K562 (cell line): Measurements from ENCODE around the gene TMCO2. TPM values are rescaled to one million over a fixed set of nuclear protein-coding genes. Genes with fewer than 3 reads are reported as not detected.

Experiments used
- ATAC-seq: fragments of 200-7000 bp; cut with Tn5 transposase; 3 replicates; pipeline ENCODE4 v1.9.1; 2020; ENCODE audit warnings: moderate library complexity
- BruUV-seq: library from RNA; stranded (reverse); fragments of 400-500 nt; replicated peaks from 2 replicates; lab custom pipeline; 2021; lab: Mats Ljungman, UMichigan
- CTCF ChIA-PET: fragments of 300-600 bp; formaldehyde crosslinking; extraction: SDS; loops from one replicate; lab custom pipeline; 2021; ENCODE audit warnings: low intra/inter-chr PET ratio; lab: Yijun Ruan, JAX
- POLR2A ChIA-PET: fragments of 300-600, 350-650 bp; sonication (Branson Sonifier 250); formaldehyde crosslinking; extraction: SDS; loops from one replicate; lab custom pipeline; 2021; ENCODE audit warnings: antibody characterized with exemption, inconsistent platforms; lab: Yijun Ruan, JAX
- DNase-seq, 4 experiments: peaks; one replicate each; pipeline versions ENCODE4 v3.0.0 to v3.0.0-alpha.2; 2011 to 2018; ENCODE audit warnings: low spot score in 3 of 4, mixed read lengths in 3 of 4; ENCODE audit errors: extremely low read depth in 1 of 4
- FAIRE-seq: peaks from 2 replicates; lab custom pipeline; 2011; peaks lifted over from hg19 to GRCh38; lab: Jason Lieb, UNC
- H2AFZ ChIP-seq: 2 replicates; pipeline ENCODE4 v1.6.0; 2011; ENCODE audit warnings: low read depth, low read length, control low read depth, inconsistent platforms
- H3K27ac ChIP-seq: fragments of 200-600 bp; 3 replicates; pipeline ENCODE4 v1.8.0; 2011; ENCODE audit warnings: low read depth, mild to moderate bottlenecking, control low read depth, inconsistent platforms, low read length, moderate library complexity, mixed read lengths; ENCODE audit errors: extremely low read depth
- H3K27me3 ChIP-seq, 2 experiments: fragments of 300-600 bp in 1 of 2; 2 replicates in 1 of 2; 3 replicates in 1 of 2; pipeline versions ENCODE4 v1.6.0 to v1.8.0; 2011; ENCODE audit warnings: inconsistent platforms in 2 of 2, low read length in 2 of 2, mild to moderate bottlenecking in 1 of 2, mixed read lengths in 1 of 2, moderate library complexity in 1 of 2; ENCODE audit not compliant: control insufficient read depth in 2 of 2, insufficient read depth in 2 of 2
- H3K36me3 ChIP-seq: fragments of 300-600 bp; 3 replicates; pipeline ENCODE4 v1.8.0; 2011; ENCODE audit warnings: mild to moderate bottlenecking, low read length, inconsistent platforms; ENCODE audit not compliant: control insufficient read depth, insufficient read depth
- H3K4me1 ChIP-seq, 2 experiments: fragments of 200-600 bp in 1 of 2; replicated peaks in 1 of 2; 2 replicates in 1 of 2; 3 replicates in 1 of 2; pipeline versions ENCODE4 v1.5.1 to v1.8.0; 2011; ENCODE audit warnings: inconsistent platforms in 2 of 2, low read length in 2 of 2, mild to moderate bottlenecking in 1 of 2, mixed read lengths in 1 of 2, moderate library complexity in 1 of 2; ENCODE audit not compliant: control insufficient read depth in 2 of 2, insufficient read depth in 2 of 2
- H3K4me2 ChIP-seq: 2 replicates; pipeline ENCODE4 v1.6.1; 2011; ENCODE audit warnings: low read length, control low read depth, inconsistent platforms, mixed read lengths; ENCODE audit not compliant: insufficient read depth
- H3K4me3 ChIP-seq: fragments of 200-600 bp; sonication (generic), shearing (Covaris generic); 2 replicates; pipeline ENCODE4 v1.5.1; 2016; ENCODE audit warnings: control low read depth, inconsistent platforms
- H3K79me2 ChIP-seq: fragments of 200-600 bp; 3 replicates; pipeline ENCODE4 v1.8.0; 2011; ENCODE audit warnings: low read length, inconsistent platforms; ENCODE audit not compliant: control insufficient read depth, insufficient read depth
- H3K9ac ChIP-seq, 2 experiments: 2 replicates each; pipeline versions ENCODE4 v1.6.0 to v1.6.1; 2011; ENCODE audit warnings: low read depth in 2 of 2, low read length in 2 of 2, control low read depth in 1 of 2, inconsistent platforms in 1 of 2, mild to moderate bottlenecking in 1 of 2, mixed read lengths in 1 of 2; ENCODE audit not compliant: insufficient read depth in 1 of 2
- H3K9me1 ChIP-seq: one replicate; pipeline ENCODE4 v1.6.0; 2011; ENCODE audit warnings: inconsistent platforms, mild to moderate bottlenecking, low read length, moderate library complexity; ENCODE audit not compliant: control insufficient read depth, insufficient read depth
- H3K9me3 ChIP-seq: replicated peaks from 2 replicates; pipeline ENCODE4 v1.5.1; 2011; ENCODE audit warnings: low read depth, low read length, inconsistent platforms; ENCODE audit not compliant: control insufficient read depth, insufficient read depth
- H4K20me1 ChIP-seq: replicated peaks from 2 replicates; pipeline ENCODE4 v1.6.1; 2011; ENCODE audit warnings: low read length, inconsistent platforms, mixed read lengths; ENCODE audit not compliant: control insufficient read depth, insufficient read depth
- ARID1B ChIP-seq: fragments of 450-650 bp; IDR thresholded peaks from 2 replicates; pipeline ENCODE4 v1.6.1; 2016; ENCODE audit warnings: antibody characterized with exemption, mild to moderate bottlenecking, inconsistent platforms
- BHLHE40 ChIP-seq: IDR thresholded peaks from 2 replicates; pipeline ENCODE4 v1.6.1; 2011; ENCODE audit warnings: low read length, improper control_type of control experiment
- CC2D1A ChIP-seq: fragments of 450-650 bp; IDR thresholded peaks from 2 replicates; pipeline ENCODE4 v1.6.1; 2017; ENCODE audit warnings: mild to moderate bottlenecking
- CHAMP1 ChIP-seq: fragments of 450-650 bp; IDR thresholded peaks from 2 replicates; pipeline ENCODE4 v1.6.1; 2016; ENCODE audit warnings: mild to moderate bottlenecking
- CREM ChIP-seq: IDR thresholded peaks from 2 replicates; pipeline ENCODE4 v1.6.1; 2014; ENCODE audit warnings: antibody characterized with exemption, low read depth
- CSDE1 ChIP-seq, 2 experiments: fragments of 450-650 bp; IDR thresholded peaks; 2 replicates each; pipeline ENCODE4 v1.6.1; 2016; ENCODE audit warnings: mild to moderate bottlenecking in 1 of 2
- E2F4 ChIP-seq: sonication (generic); formaldehyde crosslinking; IDR thresholded peaks from 2 replicates; pipeline ENCODE4 v1.8.0; 2022; ENCODE audit warnings: mild to moderate bottlenecking, low read depth, missing genetic modification reagents
- FOXP1 ChIP-seq: sonication (generic); formaldehyde crosslinking; IDR thresholded peaks from 2 replicates; pipeline ENCODE4 v1.8.0; 2022; ENCODE audit warnings: mild to moderate bottlenecking, missing genetic modification reagents
- ID3 ChIP-seq, 2 experiments: fragments of 250-450 bp in 1 of 2; fragments of 450-650 bp in 1 of 2; sonication (Bioruptor Pico) in 1 of 2; IDR thresholded peaks; 2 replicates each; pipeline versions ENCODE4 v1.6.1 to v1.8.0; 2016 to 2021; ENCODE audit warnings: mild to moderate bottlenecking in 2 of 2, moderate library complexity in 2 of 2, missing compliant biosample characterization in 1 of 2, missing genetic modification characterization in 1 of 2
- NR2C1 ChIP-seq, 2 experiments: fragments of 450-650 bp; IDR thresholded peaks; 2 replicates each; pipeline ENCODE4 v1.6.1; 2017; ENCODE audit warnings: mild to moderate bottlenecking in 2 of 2, antibody characterized with exemption in 1 of 2, inconsistent platforms in 1 of 2, missing compliant biosample characterization in 1 of 2, missing genetic modification characterization in 1 of 2
- RBFOX2 ChIP-seq: fragments of 200-400 bp; formaldehyde crosslinking; IDR thresholded peaks from 2 replicates; pipeline ENCODE4 v1.6.1; 2017; ENCODE audit warnings: low read depth, mild to moderate bottlenecking, low read length, moderate library complexity
- SRF ChIP-seq, 2 experiments: fragments of 250-450, 450-650 bp in 1 of 2; sonication (Bioruptor Pico) in 1 of 2; sonication (generic) in 1 of 2; formaldehyde crosslinking; IDR thresholded peaks; 2 replicates each; pipeline versions ENCODE4 v1.5.0 to v1.5.1; 2020 to 2022; ENCODE audit warnings: mild to moderate bottlenecking in 1 of 2, missing genetic modification reagents in 1 of 2
- TRIM24 ChIP-seq, 2 experiments: fragments of 450-650 bp; IDR thresholded peaks; 2 replicates each; pipeline ENCODE4 v1.6.1; 2016
- ZNF398 ChIP-seq: fragments of 250-450 bp; sonication (Bioruptor Pico); IDR thresholded peaks from 2 replicates; pipeline ENCODE4 v1.8.0; 2021; ENCODE audit warnings: moderate library complexity, mild to moderate bottlenecking, inconsistent platforms
- WGBS: fragments of 100-300 bp; shearing (Covaris generic); methylation state at CpG from one replicate; pipeline ENCODE4 v1.1.6; 2016; ENCODE audit warnings: low coverage, mixed read lengths; ENCODE audit not compliant: insufficient coverage; ENCODE audit errors: missing lambda C conversion rate; 5-methylcytosine and 5-hydroxymethylcytosine counted together
- in situ Hi-C: fragments of 300-500 bp; cut with MboI; formaldehyde crosslinking; loops from 4 replicates; pipeline ENCODE4 v1.15.0; 2018; ENCODE audit warnings: inconsistent platforms, mixed read lengths
- intact Hi-C: fragments of 100-400 bp; cut with micrococcal nuclease; formaldehyde crosslinking; loops from 2 replicates; pipeline ENCODE4 v1.14.2; 2022
- polyA plus RNA-seq, 8 experiments: library from polyadenylated mRNA; depleted of rRNA in 4 of 8; stranded (reverse) in 5 of 8; unstranded in 3 of 8; fragments of >200 nt; fragmentation: Nextera tagmentation in 2 of 8; fragmentation: Illumina TruSeq in 1 of 8; extraction: Ambion mirVana in 2 of 8; extraction: Trizol in 1 of 8; gene quantifications; 2 replicates each; pipeline versions ENCODE4 v1.2.1 to v1.2.3, GENCODE V29; 2011 to 2014; ENCODE audit warnings: inconsistent platforms in 1 of 8, missing spikeins in 1 of 8
- total RNA-seq, 7 experiments: library from RNA; depleted of rRNA in 6 of 7; stranded (reverse); fragments of >200 nt in 6 of 7; fragmentation: Illumina TruSeq in 2 of 7; extraction: Trizol in 2 of 7; gene quantifications; 2 replicates each; pipeline versions ENCODE4 v1.2.1 to v1.2.3, GENCODE V29; 2011 to 2021; ENCODE audit warnings: low replicate concordance in 1 of 7

The TMCO2 gene
- total and polyA plus RNA-seq, 9 of the 15 experiments (the other 6 are each of a cell fraction or from before 2014, with no cell fraction given) = not detected

- POLR2A ChIA-PET = interaction anchor here (1.3 to 1.6 kb wide), 2 partner anchors 8 to 11 kb away, joined by 3 read pairs; no protein-coding TSS in a partner anchor
- 56% methylated on average over 5 of the region's 5 CpGs for WGBS
- TF ChIP-seq BHLHE40 (peak; percentile 67), ARID1B (0 out of 2 replicates have a peak, but pooled peaks have one; percentile 10), TRIM24 (IDR thresholded peaks at IDR 0.05) (peak; percentile 32 to 56; a peak in 3 of 4 replicates), SRF (CRISPR knock-in tag; IDR thresholded peaks at IDR 0.05) (no peak), ID3 (CRISPR knock-in tag; IDR thresholded peaks at IDR 0.05) (no peak), ID3 (tag; IDR thresholded peaks at IDR 0.05) (peak; percentile 68; the same call in 1 of the 2 replicates), CSDE1 (IDR thresholded peaks at IDR 0.05) (0 out of 4 replicates have a peak, but pooled peaks of 1 of the 2 experiments have one; percentile 12), CREM (peak; percentile 62), ZNF398 (CRISPR knock-in tag) (no peak), CC2D1A (peak; percentile 34; the same call in 1 of the 2 replicates), CHAMP1 (peak; percentile 79), FOXP1 (CRISPR knock-in tag) (no peak), E2F4 (CRISPR knock-in tag) (no peak), NR2C1 (IDR thresholded peaks at IDR 0.05) (no peak), NR2C1 (tag; IDR thresholded peaks at IDR 0.05) (peak; percentile 23; the same call in 1 of the 2 replicates), RBFOX2 (no peak)
These were observed 29.4 kb upstream of the TMCO2 start for GRCh38 chr1:40218333-40218732.

More at GRCh38 chr1:40218333-40218732, 29.4 kb upstream of the TMCO2 start:
- no peak overlapping the region for H3K4me3 ChIP-seq
- peaks cover 50% of the 10 kb centered on the region for H3K79me2 ChIP-seq
- no peak for DNase-seq
- CTCF ChIA-PET = no interaction called here
- H3K27me3 ChIP-seq = no peaks in the 10 kb centered on the region
- no TSS peak for BruUV-seq
- no peak for ATAC-seq
- no peaks in the 10 kb centered on the region for H3K9me1 ChIP-seq
- in situ Hi-C loops = no loop called here
- no peak overlapping the region for H3K4me2 ChIP-seq
- H2AFZ ChIP-seq = no peak overlapping the region
- peaks cover 12 to 25% of the 10 kb centered on the region in 2 experiments; a peak in 4 of 5 replicates for H3K4me1 ChIP-seq
- H3K9ac ChIP-seq = no peak overlapping the region
- H3K36me3 ChIP-seq = peaks cover 47% of the 10 kb centered on the region
- no peak for FAIRE-seq
- no peaks in the 10 kb centered on the region; the same call in 1 of the 2 replicates for H3K9me3 ChIP-seq
- H3K27ac ChIP-seq = peak overlapping the region; percentile 31
- intact Hi-C loops = no loop called here
- H4K20me1 ChIP-seq = no peaks in the 10 kb centered on the region
